ENCODE data around the gene ZNF121.
A peak's percentile ranks its signal among the peaks of the same experiment; 100 is the strongest.
"Not testable (repeated sequence)": the region's sequence is repeated elsewhere in the genome, so short reads cannot be mapped to it uniquely, and the experiment has no call there.

Gene ZNF121

GRCh38 chr19:9566729-9567128, 17.6 kb downstream of the ZNF121 start:
- TF ChIP-seq CTCF (conservative IDR thresholded peaks at IDR 0.05; ENCODE audit: control insufficient read depth, insufficient read depth, low read depth, low read length): no peak
- H3K4me3 ChIP-seq (ENCODE audit: control insufficient read depth, low read depth, low read length): no peak overlapping the region
- DNase-seq (ENCODE audit: low read depth): no peak

- H3K4me3 ChIP-seq (ENCODE audit: control insufficient read depth, low read depth, low read length): no peak overlapping the region
- peak; percentile 47 for DNase-seq (ENCODE audit: low read depth)
- TF ChIP-seq CTCF (conservative IDR thresholded peaks at IDR 0.05; ENCODE audit: control insufficient read depth, insufficient read depth, low read depth, low read length): no peak
Observed at GRCh38 chr19:9565900-9566705, 18.2 kb downstream of the ZNF121 start.

GRCh38 chr19:9552536-9553274, 31.6 kb downstream of the ZNF121 start:
- TF ChIP-seq CTCF (conservative IDR thresholded peaks at IDR 0.05; ENCODE audit: control insufficient read depth, insufficient read depth, low read depth, low read length): no peak
- DNase-seq (ENCODE audit: low read depth): no peak
- no peak overlapping the region for H3K4me3 ChIP-seq (ENCODE audit: control insufficient read depth, low read depth, low read length)

GRCh38 chr19:9547870-9548269, 36.4 kb downstream of the ZNF121 start:
- H3K4me3 ChIP-seq (ENCODE audit: control insufficient read depth, low read depth, low read length): no peak overlapping the region
- no peak for DNase-seq (ENCODE audit: low read depth)
- TF ChIP-seq CTCF (conservative IDR thresholded peaks at IDR 0.05; ENCODE audit: control insufficient read depth, insufficient read depth, low read depth, low read length): no peak

GRCh38 chr19:9541281-9541680, 43.0 kb downstream of the ZNF121 start:
- H3K4me3 ChIP-seq (ENCODE audit: control insufficient read depth, low read depth, low read length); DNase-seq (ENCODE audit: low read depth): not testable (repeated sequence)

GRCh38 chr19:9539921-9540320, 44.4 kb downstream of the ZNF121 start:
- H3K4me3 ChIP-seq (ENCODE audit: control insufficient read depth, low read depth, low read length); DNase-seq (ENCODE audit: low read depth): not testable (repeated sequence)

GRCh38 chr19:9539201-9539600, 45.1 kb downstream of the ZNF121 start:
- DNase-seq (ENCODE audit: low read depth); H3K4me3 ChIP-seq (ENCODE audit: control insufficient read depth, low read depth, low read length): not testable (repeated sequence)

GRCh38 chr19:9538183-9539058, 45.9 kb downstream of the ZNF121 start, which contains the start of gene ZNF426:
Gene ZNF426, minus strand, starts transcription at chr19:9538645. Its CDS starts 2,413 bp downstream, at chr19:9536232.
- peak within 1 kb of the TSS; percentile 97 for H3K4me3 ChIP-seq (ENCODE audit: control insufficient read depth, low read depth, low read length)
- no peak for TF ChIP-seq CTCF (conservative IDR thresholded peaks at IDR 0.05; ENCODE audit: control insufficient read depth, insufficient read depth, low read depth, low read length)
- peak; percentile 92 for DNase-seq (ENCODE audit: low read depth)

All from fibroblast of mammary gland (primary cell).